B cell (primary cell): ENCODE data around the gene CEP112. TPM values are rescaled to one million over a fixed set of nuclear protein-coding genes. Genes with fewer than 3 reads are reported as not detected.

Experiments used
- ATAC-seq: fragments of 200-7000 bp; cut with Tn5 transposase; one replicate; pipeline ENCODE4 v1.10.0; 2021; ENCODE audit warnings: low read depth, mild to moderate bottlenecking, moderate number of reproducible peaks, moderate library complexity
- CTCF ChIA-PET: fragments of 350-600 bp; sonication (Branson Sonifier 250); formaldehyde crosslinking; loops from one replicate; lab custom pipeline; 2021; ENCODE audit warnings: antibody characterized with exemption, inconsistent platforms; lab: Charles Lee
- POLR2A ChIA-PET: fragments of 350-600 bp; sonication (Branson Sonifier 250); formaldehyde crosslinking; loops from one replicate; lab custom pipeline; 2021; ENCODE audit warnings: antibody characterized with exemption; lab: Charles Lee
- DNase-seq: peaks from one replicate; pipeline ENCODE4 v3.0.0; 2013
- H2AFZ ChIP-seq: 2 replicates; pipeline ENCODE4 v1.6.1; 2012; ENCODE audit warnings: mild to moderate bottlenecking, low read depth, low read length; ENCODE audit not compliant: insufficient read depth, poor library complexity, severe bottlenecking
- H3K27ac ChIP-seq, 2 donors: 1 replicate in 1 of 2; 2 replicates in 1 of 2; pipeline ENCODE4 v1.5.1; 2012 to 2013; ENCODE audit warnings: low read length in 2 of 2, mild to moderate bottlenecking in 2 of 2, moderate library complexity in 1 of 2
- H3K27me3 ChIP-seq, 4 experiments: fragments of 200-600 bp in 1 of 4; sonication (generic) in 1 of 4; replicated peaks in 1 of 4; 1 replicate in 2 of 4; 2 replicates in 2 of 4; pipeline versions ENCODE4 v1.6.1 to v1.7.0; 2013 to 2016; ENCODE audit warnings: low read length in 3 of 4, mild to moderate bottlenecking in 2 of 4, mixed read lengths in 1 of 4, moderate library complexity in 1 of 4; ENCODE audit not compliant: insufficient read depth in 4 of 4, control insufficient read depth in 3 of 4; ENCODE audit errors: control extremely low read depth in 1 of 4
- H3K36me3 ChIP-seq, 2 experiments: replicated peaks in 1 of 2; 1 replicate in 1 of 2; 2 replicates in 1 of 2; pipeline versions ENCODE4 v1.6.1 to v1.7.1; 2013; ENCODE audit warnings: low read length in 1 of 2; ENCODE audit not compliant: insufficient read depth in 2 of 2, control insufficient read depth in 1 of 2; ENCODE audit errors: control extremely low read depth in 1 of 2, extremely low read depth in 1 of 2
- H3K4me1 ChIP-seq, 2 donors: fragments of 200-600 bp in 1 of 2; sonication (generic) in 1 of 2; 1 replicate in 1 of 2; 2 replicates in 1 of 2; pipeline versions ENCODE4 v1.5.1 to v1.6.1; 2013 to 2017; ENCODE audit warnings: low read length in 2 of 2; ENCODE audit not compliant: control insufficient read depth in 2 of 2, insufficient read depth in 2 of 2
- H3K4me2 ChIP-seq: replicated peaks from 2 replicates; pipeline ENCODE3; 2012; ENCODE audit warnings: mild to moderate bottlenecking, low read depth, low read length; ENCODE audit not compliant: poor library complexity, severe bottlenecking
- H3K4me3 ChIP-seq, 5 experiments: fragments of 200-600 bp in 1 of 5; sonication (generic) in 1 of 5; 1 replicate in 3 of 5; 2 replicates in 2 of 5; pipeline versions ENCODE4 v1.5.1 to v1.7.0; 2011 to 2016; ENCODE audit warnings: low read length in 4 of 5, mild to moderate bottlenecking in 4 of 5, low read depth in 2 of 5, control low read depth in 1 of 5, moderate library complexity in 1 of 5; ENCODE audit not compliant: insufficient read depth in 1 of 5; ENCODE audit errors: control extremely low read depth in 1 of 5, extremely low read depth in 1 of 5
- H3K79me2 ChIP-seq: fragments of 200-600 bp; sonication (generic); one replicate; pipeline ENCODE4 v1.6.0; 2016; ENCODE audit warnings: low read length; ENCODE audit not compliant: control insufficient read depth, insufficient read depth
- H3K9ac ChIP-seq: fragments of 200-600 bp; sonication (generic); 2 replicates; pipeline ENCODE4 v1.6.1; 2017; ENCODE audit warnings: mild to moderate bottlenecking, low read length, moderate library complexity
- H3K9me3 ChIP-seq, 3 donors: one replicate each; pipeline versions ENCODE4 v1.6.1 to v1.7.1; 2013; ENCODE audit warnings: low read length in 2 of 3; ENCODE audit not compliant: control insufficient read depth in 2 of 3, insufficient read depth in 1 of 3; ENCODE audit errors: control extremely low read depth in 1 of 3
- H4K20me1 ChIP-seq: 2 replicates; pipeline ENCODE4 v1.6.0; 2012; ENCODE audit warnings: mild to moderate bottlenecking, low read length; ENCODE audit not compliant: insufficient read depth, control insufficient read depth, poor library complexity, severe bottlenecking
- H3K27ac Mint-ChIP-seq: one replicate; pipeline ENCODE4 v1.8.0; 2021; ENCODE audit warnings: mixed read lengths
- H3K27me3 Mint-ChIP-seq: one replicate; pipeline ENCODE4 v1.8.0; 2021; ENCODE audit warnings: mixed read lengths
- H3K4me1 Mint-ChIP-seq: one replicate; pipeline ENCODE4 v1.8.0; 2021; ENCODE audit warnings: mixed read lengths
- H3K4me3 Mint-ChIP-seq: one replicate; pipeline ENCODE4 v1.8.0; 2021; ENCODE audit warnings: mixed read lengths
- H3K9me3 Mint-ChIP-seq: one replicate; pipeline ENCODE4 v1.8.0; 2022; ENCODE audit warnings: mixed read lengths; ENCODE audit not compliant: insufficient read depth
- CTCF ChIP-seq: fragments of 200-600 bp; IDR thresholded peaks from one replicate; pipeline ENCODE4 v1.8.0; 2022; ENCODE audit warnings: antibody characterized with exemption, mild to moderate bottlenecking
- EZH2 ChIP-seq: IDR thresholded peaks from 2 replicates; pipeline ENCODE4 v1.6.1; 2012; ENCODE audit warnings: borderline replicate concordance, low read depth, mild to moderate bottlenecking, moderate library complexity, low read length; ENCODE audit not compliant: insufficient read depth, poor library complexity, severe bottlenecking
- WGBS: methylation state at CpG from one replicate; pipeline ENCODE4 v1.1.5; 2013; ENCODE audit warnings: missing lambda C conversion rate; ENCODE audit not compliant: insufficient coverage; 5-methylcytosine and 5-hydroxymethylcytosine counted together
- intact Hi-C: fragments of 100-400 bp; cut with micrococcal nuclease; formaldehyde crosslinking; loops from one replicate; pipeline ENCODE4 v1.10.0; 2022
- polyA plus RNA-seq: library from polyadenylated mRNA; depleted of rRNA; stranded (reverse); fragments of >200 nt; gene quantifications from 2 replicates; pipeline ENCODE4 v1.2.3, GENCODE V29; 2012
- total RNA-seq, 2 donors: library from RNA; stranded (reverse); fragments of 120-200 nt in 1 of 2; gene quantifications; 1 replicate in 1 of 2; 2 replicates in 1 of 2; pipeline versions ENCODE4 v1.2.3 to v1.2.4, GENCODE V29; 2013 to 2022

CEP112 gene
- total and polyA plus RNA-seq, 2 donors (not counting 1 experiment from before 2014, with no cell fraction given), result 0.57 to 4.6 TPM

GRCh38 chr17:65730711-65731169, 461.2 kb downstream of the CEP112 start:
- Mint-ChIP-seq H3K4me3 (no peak overlapping the region), H3K27me3 (no peaks in the 10 kb centered on the region), H3K27ac (no peak overlapping the region), H3K4me1 (no peaks in the 10 kb centered on the region), H3K9me3 (no peaks in the 10 kb centered on the region)
- Histone ChIP-seq H2AFZ (no peak overlapping the region), H3K27ac (no peak overlapping the region), H3K79me2 (no peaks in the 10 kb centered on the region), H3K9ac (no peak overlapping the region), H3K36me3 (no peaks in the 10 kb centered on the region), H4K20me1 (no peaks in the 10 kb centered on the region), H3K4me1 (no peaks in the 10 kb centered on the region), H3K4me2 (no peak overlapping the region), H3K4me3 (no peak overlapping the region), H3K27me3 (no peaks in the 10 kb centered on the region), H3K9me3 (peaks cover 0 to 1% (median 0%) of the 10 kb centered on the region in 3 donors)
- ATAC-seq (no peak), DNase-seq (no peak)
- TF ChIP-seq EZH2, result no peak
- no peak for TF ChIP-seq CTCF
- CTCF ChIA-PET, result no interaction called here
- WGBS, result 89% methylated on average over 3 of the region's 3 CpGs
- POLR2A ChIA-PET, result no interaction called here
- intact Hi-C loops, result no loop called here

- Histone ChIP-seq H3K9ac (no peak overlapping the region), H3K27me3 (no peaks in the 10 kb centered on the region), H3K36me3 (no peaks in the 10 kb centered on the region), H3K4me3 (no peak overlapping the region), H3K4me1 (no peaks in the 10 kb centered on the region), H4K20me1 (no peaks in the 10 kb centered on the region), H3K4me2 (no peak overlapping the region), H3K79me2 (no peaks in the 10 kb centered on the region), H2AFZ (no peak overlapping the region), H3K9me3 (peaks cover 0 to 1% (median 0%) of the 10 kb centered on the region in 3 donors), H3K27ac (no peak overlapping the region)
- no peak overlapping the region for H3K27ac Mint-ChIP-seq
- POLR2A ChIA-PET, result no interaction called here
- DNase-seq (no peak), ATAC-seq (no peak)
- CTCF ChIA-PET, result no interaction called here
- WGBS, result no CpG with 5 or more reads among the region's 3 CpGs
- TF ChIP-seq CTCF (no peak), EZH2 (no peak)
- H3K9me3 Mint-ChIP-seq, result no peaks in the 10 kb centered on the region
- H3K4me3 Mint-ChIP-seq, result no peak overlapping the region
- no peaks in the 10 kb centered on the region for H3K4me1 Mint-ChIP-seq
- H3K27me3 Mint-ChIP-seq, result peaks cover 3% of the 10 kb centered on the region
- intact Hi-C loops, result no loop called here
Observed at GRCh38 chr17:65729207-65729606, 462.7 kb downstream of the CEP112 start.
